SK-N-SH treated with all-trans-retinoic acid at 6 μM for 48 hours (cell line): ENCODE measurements around the gene RPS6KA2.

Experiments used
- ARNTL ChIP-seq: fragments of 450-650 bp; formaldehyde crosslinking; IDR thresholded peaks from 2 replicates; pipeline ENCODE4 v1.5.0; 2020; ENCODE audit warnings: low read depth, mild to moderate bottlenecking, moderate library complexity, borderline replicate concordance
- BACH2 ChIP-seq: fragments of 250-450 bp; sonication (Bioruptor Pico); IDR thresholded peaks from 2 replicates; pipeline ENCODE4 v1.9.0; 2021; ENCODE audit warnings: mild to moderate bottlenecking, borderline replicate concordance
- CREB5 ChIP-seq: fragments of 250-450 bp; sonication (Bioruptor Pico); IDR thresholded peaks from 2 replicates; pipeline ENCODE4 v1.5.1; 2020; ENCODE audit warnings: low read depth, mild to moderate bottlenecking, moderate library complexity
- CSDC2 ChIP-seq: fragments of 250-450 bp; sonication (Bioruptor Pico); IDR thresholded peaks from 2 replicates; pipeline ENCODE4 v1.5.0; 2020; ENCODE audit warnings: mild to moderate bottlenecking, moderate library complexity
- ISL1 ChIP-seq: fragments of 250-450 bp; sonication (Bioruptor Pico); IDR thresholded peaks from 2 replicates; pipeline ENCODE4 v2.1.2; 2022; ENCODE audit warnings: mild to moderate bottlenecking, moderate library complexity
- PATZ1 ChIP-seq: fragments of 250-450 bp; sonication (Bioruptor Pico); IDR thresholded peaks from 2 replicates; pipeline ENCODE4 v1.8.0; 2020; ENCODE audit warnings: mild to moderate bottlenecking, moderate library complexity, borderline replicate concordance
- PPARA ChIP-seq: fragments of 250-450 bp; sonication (Bioruptor Pico); IDR thresholded peaks from 2 replicates; pipeline ENCODE4 v1.5.0; 2020; ENCODE audit warnings: mild to moderate bottlenecking, borderline replicate concordance
- TOX ChIP-seq: fragments of 250-450 bp; sonication (Bioruptor Pico); IDR thresholded peaks from 2 replicates; pipeline ENCODE4 v1.8.0; 2021; ENCODE audit warnings: mild to moderate bottlenecking, moderate library complexity, borderline replicate concordance
- TSHZ2 ChIP-seq: fragments of 250-450 bp; sonication (Bioruptor Pico); IDR thresholded peaks from 2 replicates; pipeline ENCODE4 v1.5.0; 2020; ENCODE audit warnings: mild to moderate bottlenecking, moderate library complexity
- ZFP3 ChIP-seq: fragments of 250-450 bp; sonication (Bioruptor Pico); IDR thresholded peaks from 2 replicates; pipeline ENCODE4 v1.5.0; 2020; ENCODE audit warnings: mild to moderate bottlenecking, moderate library complexity
- ZNF70 ChIP-seq: fragments of 450-650 bp; formaldehyde crosslinking; IDR thresholded peaks from 2 replicates; pipeline ENCODE4 v1.5.0; 2020; ENCODE audit warnings: mild to moderate bottlenecking, moderate library complexity

- TF ChIP-seq PATZ1: no peak
- peak; percentile 72 for TF ChIP-seq TSHZ2 (CRISPR knock-in tag)
- no peak for TF ChIP-seq PPARA (CRISPR knock-in tag)
- TF ChIP-seq ARNTL (CRISPR knock-in tag): peak; percentile 55; the same call in 1 of the 2 replicates
- no peak for TF ChIP-seq TOX (CRISPR knock-in tag)
- no peak for TF ChIP-seq BACH2 (CRISPR knock-in tag)
- no peak for TF ChIP-seq CSDC2 (CRISPR knock-in tag)
- no peak for TF ChIP-seq ISL1
- TF ChIP-seq ZFP3 (CRISPR knock-in tag): no peak
- TF ChIP-seq ZNF70 (CRISPR knock-in tag): no peak
- no peak for TF ChIP-seq CREB5 (CRISPR knock-in tag)
Observed at GRCh38 chr6:166500246-166500645, 126.8 kb downstream of the RPS6KA2 start.
